Stimulated activated CD8-positive, alpha-beta memory T cell treated with anti-CD3 and anti-CD28 coated beads, Interleukin-15, amount 100 ng/mL, for 1 hour (primary cell): ENCODE data around the gene TMX4.
"Not testable (repeated sequence)": the region's sequence is repeated elsewhere in the genome, so short reads cannot be mapped to it uniquely, and the experiment has no call there.

Experiments
- DNase-seq: peaks from one replicate; pipeline ENCODE4 v3.0.0-alpha.2; 2020; ENCODE audit warnings: low read depth

TMX4 gene

DNA sequence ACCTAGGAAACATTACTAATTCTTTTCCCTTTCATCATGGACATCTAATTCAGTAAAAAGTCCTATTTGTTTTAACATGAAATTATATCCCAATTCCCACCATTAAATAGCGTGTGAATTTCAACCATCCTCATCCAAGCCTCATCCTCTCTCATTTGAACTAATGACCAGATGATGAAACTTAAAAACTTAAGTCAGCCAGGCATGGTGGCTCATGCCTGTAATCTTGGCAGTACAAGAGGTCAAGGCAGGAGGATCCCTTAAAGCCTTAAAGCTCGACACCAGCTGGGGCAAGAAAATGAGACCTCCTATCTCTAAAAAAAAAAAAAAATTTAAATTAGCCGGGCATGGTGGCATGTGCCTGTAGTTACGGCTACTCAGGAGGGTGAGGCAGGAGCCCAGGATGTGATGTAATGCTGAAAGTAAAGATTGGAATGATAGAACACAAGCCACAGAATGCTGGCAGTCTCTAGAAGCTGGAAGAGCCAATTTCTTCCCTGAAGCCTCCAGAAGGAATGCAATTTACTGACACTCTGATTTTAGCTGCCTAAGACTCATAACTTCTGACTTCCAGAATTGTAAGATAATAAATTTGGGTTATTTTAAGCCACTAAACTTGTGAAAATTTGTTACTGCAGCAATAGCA lies 52.2 kb downstream of the TMX4 start:
- no peak for DNase-seq

DNA sequence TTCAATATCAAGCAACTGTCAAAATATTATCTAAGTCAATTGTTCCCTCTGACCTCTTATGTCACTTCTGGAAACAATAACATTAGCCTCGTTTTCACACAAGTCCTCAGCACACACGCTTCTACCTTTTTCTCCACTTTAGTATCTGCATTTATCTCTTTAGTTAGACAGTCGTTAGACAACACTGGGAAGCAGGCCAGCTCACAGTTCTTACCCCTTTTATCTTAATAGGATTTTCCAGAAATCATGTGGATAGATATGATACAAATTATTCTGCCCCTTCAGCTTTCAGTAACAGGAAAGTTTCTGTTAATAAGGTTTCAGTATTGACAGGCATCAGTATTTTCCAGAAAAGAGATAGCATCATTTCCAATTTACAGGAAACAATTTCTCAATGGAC lies 53.4 kb downstream of the TMX4 start:
- DNase-seq, result no peak

DNA sequence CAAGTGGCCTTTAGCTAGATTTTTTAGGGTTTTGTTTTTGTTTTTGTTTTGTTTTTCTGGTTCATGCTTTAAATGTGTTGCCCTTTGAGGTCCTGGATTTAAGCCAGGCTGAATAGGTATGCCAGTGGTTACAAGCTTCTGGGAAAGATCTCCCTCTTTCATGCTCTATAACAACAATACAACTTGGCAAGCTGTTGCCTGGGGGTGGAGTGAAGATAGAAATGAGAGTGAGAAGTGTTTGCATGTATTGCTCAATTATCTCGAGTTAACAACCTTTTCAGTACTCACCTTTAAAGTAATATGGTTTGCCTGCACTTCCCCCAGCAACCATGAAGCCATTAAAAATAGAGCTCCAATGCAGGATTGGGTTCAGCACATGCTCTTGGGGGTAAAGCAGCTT lies 60.1 kb downstream of the TMX4 start:
- DNase-seq, result no peak

DNA sequence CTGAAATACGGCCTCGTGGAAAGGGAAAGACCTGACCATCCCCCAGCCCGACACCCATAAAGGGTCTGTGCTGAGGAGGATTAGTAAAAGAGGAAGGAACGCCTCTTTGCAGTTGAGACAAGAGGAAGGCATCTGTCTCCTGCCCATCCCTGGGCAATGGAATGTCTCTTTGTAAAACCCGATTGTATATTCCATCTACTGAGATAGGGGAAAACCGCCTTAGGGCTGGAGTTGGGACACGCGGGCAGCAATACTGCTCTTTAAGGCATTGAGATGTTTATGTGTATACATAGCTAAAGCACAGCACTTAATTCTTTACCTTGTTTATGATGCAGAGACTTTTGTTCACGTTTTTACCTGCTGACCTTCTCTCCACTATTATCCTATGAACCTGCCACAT lies 63.0 kb downstream of the TMX4 start:
- DNase-seq, result not testable (repeated sequence)

DNA sequence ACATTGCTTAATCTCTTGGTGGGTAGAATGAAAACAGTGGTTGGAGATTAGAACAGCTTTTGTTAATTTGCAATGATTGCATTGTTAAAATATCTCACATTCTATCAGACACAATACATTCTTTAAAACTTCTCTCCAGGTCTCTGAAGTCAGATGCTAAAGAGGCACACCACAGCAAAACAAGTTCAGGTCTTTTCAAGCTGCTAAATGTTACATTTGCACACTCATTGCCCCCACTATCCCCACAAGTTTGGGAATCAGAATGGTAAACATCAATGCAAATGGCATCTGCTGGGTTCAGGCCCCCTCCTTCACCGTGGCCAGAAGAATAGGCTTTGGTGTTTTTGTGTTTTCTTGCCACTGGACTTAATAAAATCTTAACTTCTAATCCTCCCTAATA lies 69.2 kb downstream of the TMX4 start:
- no peak for DNase-seq

DNA sequence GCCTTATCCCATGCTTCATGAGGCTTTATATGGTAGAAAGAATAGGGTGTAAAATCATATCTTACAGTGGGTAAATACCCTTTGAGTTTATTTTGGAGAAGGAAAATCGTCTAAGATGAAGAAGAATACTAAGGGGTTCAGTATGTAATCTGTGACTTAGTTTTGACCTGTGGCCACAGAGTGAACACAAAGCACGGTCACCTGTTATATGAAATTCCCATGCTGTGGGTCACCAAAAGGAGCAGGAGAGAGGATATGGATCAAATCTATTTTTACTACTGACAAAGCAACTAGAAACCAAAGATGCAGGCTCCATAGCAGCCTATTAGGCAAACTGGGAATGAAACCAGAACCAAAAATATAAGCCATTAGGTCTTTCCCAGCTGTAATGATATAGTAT lies 75.7 kb downstream of the TMX4 start:
- DNase-seq, result no peak

DNA sequence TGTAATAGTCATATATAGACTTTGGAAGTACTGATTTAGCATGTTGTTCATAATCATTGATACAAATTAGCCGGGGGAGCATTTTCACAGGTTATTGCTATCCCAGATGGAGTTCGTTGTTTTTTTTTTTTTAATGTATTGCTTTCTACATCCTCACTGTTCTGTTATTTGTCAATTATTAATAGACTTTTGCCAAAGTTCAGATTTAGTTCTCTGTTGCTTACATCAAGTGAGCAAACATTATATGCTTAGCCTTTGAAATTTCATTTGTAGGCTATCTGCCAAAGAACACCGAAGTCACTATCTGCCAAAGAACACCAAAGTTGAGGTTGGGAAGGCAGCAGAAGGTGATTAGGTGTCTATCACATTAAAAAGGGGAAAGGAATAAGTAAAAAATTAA lies 79.2 kb downstream of the TMX4 start, which contains the start of gene HAO1:
TSS of gene HAO1 (minus strand) at position 118 of the 400 bp plus-strand sequence. CDS start at position 82, 36 bp downstream.
- DNase-seq, result no peak

DNA sequence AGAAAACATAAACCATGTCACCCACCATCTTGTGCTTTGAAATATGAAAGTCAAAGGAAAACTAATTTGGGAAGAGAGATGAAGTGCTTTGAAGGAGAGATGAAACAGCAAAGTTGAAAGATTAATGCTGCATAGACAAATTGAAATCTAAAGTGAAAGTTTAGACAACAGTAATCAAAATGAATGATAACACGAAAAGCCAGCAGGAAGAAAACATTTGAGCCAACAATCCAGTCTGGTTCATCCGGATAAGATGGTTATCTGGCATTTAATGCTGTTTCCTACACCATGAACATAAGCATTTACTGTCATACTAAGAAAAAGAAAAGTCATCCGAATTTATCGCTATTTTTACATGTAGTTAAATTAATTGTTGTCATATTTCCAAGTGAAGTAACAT lies 79.9 kb downstream of the TMX4 start:
- no peak for DNase-seq

DNA sequence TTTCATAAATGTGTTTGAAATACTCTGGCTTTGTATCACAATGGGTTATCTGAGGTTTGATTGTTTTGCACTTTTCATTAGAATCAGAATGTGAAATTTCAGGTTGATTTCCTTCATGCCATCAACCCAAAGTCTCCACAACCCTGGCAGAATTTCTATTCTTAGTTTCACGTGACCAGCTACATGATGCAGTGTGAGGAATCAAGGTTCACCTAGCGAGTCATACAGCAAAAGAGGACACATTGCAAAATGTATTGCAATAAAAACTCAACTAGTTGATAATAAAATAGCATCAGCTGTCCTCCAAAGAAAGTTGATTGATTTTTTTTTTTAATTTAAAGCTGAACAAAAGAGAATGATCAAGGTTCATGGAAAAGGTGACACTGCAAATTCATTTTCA lies 81.5 kb downstream of the TMX4 start:
- no peak for DNase-seq

DNA sequence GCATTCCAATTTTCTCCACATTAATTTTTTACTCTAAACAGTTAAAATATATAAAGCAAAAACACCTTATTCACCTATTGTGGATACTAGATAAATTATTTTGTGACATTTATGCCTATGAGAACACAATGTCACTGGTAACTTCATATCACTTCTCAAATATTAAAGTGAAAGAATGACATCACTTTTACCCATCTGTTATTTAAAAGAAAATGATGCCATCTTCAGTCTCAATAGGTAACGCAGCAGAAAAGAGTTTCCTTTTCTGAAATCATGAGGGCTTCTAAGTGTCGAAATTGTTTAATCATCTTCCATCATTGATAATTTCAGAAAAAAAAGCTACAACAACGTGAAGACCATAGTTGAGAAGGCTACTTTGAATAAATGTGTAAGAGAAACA lies 82.2 kb downstream of the TMX4 start:
- no peak for DNase-seq

DNA sequence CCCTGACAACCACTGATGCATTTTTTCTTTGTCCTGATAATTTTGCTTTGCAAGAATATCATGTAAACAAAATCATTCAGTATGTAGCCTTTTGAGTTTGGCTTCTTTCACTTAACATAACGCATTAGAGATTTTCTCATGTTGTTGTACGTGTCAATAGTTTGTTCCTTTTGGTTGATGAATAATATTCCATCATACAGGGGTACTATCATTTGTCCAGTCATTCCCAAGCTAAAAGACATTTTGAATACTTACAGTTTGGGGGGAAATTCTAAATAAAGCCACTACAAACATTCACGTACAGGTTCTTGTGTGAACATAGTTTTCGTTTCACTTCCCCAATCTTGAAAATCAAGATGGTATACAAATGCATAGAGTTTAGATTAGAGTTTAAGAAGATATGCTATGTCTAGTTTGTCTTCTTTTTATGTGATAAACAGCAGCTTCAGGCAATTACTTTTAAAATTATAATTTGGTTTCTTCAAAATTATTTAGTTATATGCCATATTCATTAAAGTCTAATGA lies 84.5 kb downstream of the TMX4 start:
- no peak for DNase-seq

DNA sequence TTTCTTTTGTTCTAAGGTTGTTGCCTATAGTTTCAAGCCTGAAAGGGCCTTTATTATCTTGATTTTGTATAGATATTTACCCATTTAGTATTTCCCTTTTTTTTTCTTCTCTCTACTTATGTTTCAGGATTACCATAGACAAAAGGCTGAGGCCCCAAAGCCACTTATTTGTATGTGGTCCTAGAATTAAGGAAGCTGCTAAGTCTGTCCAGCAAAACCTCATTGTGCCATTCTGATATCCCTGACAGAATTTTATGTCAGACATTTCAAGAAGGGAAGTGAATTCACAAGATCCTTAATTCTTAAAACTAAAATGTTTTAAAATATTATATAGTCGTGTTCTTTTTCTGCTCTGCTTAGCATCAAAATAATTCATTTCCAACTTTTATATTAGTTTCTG lies 86.2 kb downstream of the TMX4 start:
- DNase-seq, result no peak

DNA sequence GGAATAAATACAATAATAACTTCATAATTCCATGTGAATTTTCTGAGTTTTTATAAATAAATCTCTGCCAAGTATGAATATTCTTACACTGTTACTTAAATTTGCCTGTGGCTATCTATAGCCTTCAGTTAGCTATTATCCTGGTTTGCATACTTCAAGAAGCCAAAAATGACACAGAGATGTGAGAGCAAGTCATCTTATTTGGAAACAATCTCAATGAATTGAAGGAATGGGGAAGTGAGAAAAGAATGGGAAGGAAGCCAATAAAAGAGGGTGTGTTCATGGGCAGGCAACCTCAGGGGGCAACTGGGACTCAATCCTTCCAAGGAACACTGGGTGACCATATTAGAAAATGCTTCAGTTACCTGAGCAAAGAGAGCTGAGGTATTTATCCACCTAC lies 89.2 kb downstream of the TMX4 start:
- DNase-seq, result no peak
